ENCODE data around the gene RHEB.

DNA sequence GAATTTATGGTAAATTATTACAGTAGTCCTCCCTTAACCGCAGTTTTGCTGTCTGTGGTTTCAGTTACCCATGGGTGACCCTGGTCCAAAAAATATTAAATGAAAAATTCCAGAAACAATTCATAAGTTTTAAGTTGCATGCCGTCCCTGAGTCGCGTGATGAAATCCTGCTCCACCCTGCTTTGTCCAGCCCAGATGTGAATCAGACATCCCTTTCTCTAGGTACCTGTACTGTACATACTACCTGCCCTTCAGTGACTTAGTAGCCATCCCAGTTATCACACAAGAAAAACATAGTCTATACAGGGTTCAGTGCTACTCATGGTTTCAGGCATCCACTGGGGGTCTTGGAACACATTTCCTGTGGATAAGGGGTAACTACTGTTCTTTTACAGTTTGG, 20.5 kb upstream of the RHEB start:
- no peak for TF ChIP-seq POLR2A (IDR thresholded peaks at IDR 0.05)
- TF ChIP-seq, protein P1, sequence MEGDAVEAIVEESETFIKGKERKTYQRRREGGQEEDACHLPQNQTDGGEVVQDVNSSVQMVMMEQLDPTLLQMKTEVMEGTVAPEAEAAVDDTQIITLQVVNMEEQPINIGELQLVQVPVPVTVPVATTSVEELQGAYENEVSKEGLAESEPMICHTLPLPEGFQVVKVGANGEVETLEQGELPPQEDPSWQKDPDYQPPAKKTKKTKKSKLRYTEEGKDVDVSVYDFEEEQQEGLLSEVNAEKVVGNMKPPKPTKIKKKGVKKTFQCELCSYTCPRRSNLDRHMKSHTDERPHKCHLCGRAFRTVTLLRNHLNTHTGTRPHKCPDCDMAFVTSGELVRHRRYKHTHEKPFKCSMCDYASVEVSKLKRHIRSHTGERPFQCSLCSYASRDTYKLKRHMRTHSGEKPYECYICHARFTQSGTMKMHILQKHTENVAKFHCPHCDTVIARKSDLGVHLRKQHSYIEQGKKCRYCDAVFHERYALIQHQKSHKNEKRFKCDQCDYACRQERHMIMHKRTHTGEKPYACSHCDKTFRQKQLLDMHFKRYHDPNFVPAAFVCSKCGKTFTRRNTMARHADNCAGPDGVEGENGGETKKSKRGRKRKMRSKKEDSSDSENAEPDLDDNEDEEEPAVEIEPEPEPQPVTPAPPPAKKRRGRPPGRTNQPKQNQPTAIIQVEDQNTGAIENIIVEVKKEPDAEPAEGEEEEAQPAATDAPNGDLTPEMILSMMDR (IDR thresholded peaks at IDR 0.05), result no peak

Measured in gastroesophageal sphincter (tissue), 3 donors.